ENCODE data around the gene CDC37.

DNA sequence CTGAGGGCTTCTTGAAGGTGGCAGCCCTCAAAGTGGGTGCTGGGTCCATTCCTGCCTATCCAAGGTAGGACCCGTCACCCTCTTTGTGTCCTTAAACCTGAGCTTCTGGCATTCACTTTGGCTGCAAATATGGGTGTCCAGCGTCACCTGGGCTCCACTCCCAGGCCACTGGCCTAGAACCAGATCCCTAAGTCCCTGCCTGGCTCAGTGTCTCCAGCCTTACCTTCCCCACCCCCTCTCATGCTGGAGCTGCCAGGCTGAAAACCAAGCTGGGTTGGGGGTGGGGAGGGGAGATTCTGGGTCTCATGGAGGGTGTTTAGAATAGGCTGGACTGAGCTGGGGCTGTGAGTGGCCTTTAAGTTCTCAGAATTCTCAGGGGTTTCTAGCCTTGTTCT, 29.4 kb upstream of the CDC37 start:
- TF ChIP-seq JUNB (IDR thresholded peaks at IDR 0.05) (no peak), ESRRA (IDR thresholded peaks at IDR 0.05; ENCODE audit: borderline replicate concordance, low read length) (no peak), CEBPB (IDR thresholded peaks at IDR 0.05) (no peak), POLR2A (IDR thresholded peaks at IDR 0.05; ENCODE audit: low read length) (no peak), E2F6 (IDR thresholded peaks at IDR 0.05; ENCODE audit: borderline replicate concordance, low read depth) (no peak), USF2 (IDR thresholded peaks at IDR 0.05) (no peak), CBX2 (IDR thresholded peaks at IDR 0.05; ENCODE audit: borderline replicate concordance, low read depth) (no peak), TP53 (CRISPR knock-in tag; IDR thresholded peaks at IDR 0.05) (no peak), MYC (IDR thresholded peaks at IDR 0.05; ENCODE audit: borderline replicate concordance, low read length) (no peak), JUN (IDR thresholded peaks at IDR 0.05) (no peak)
- TF ChIP-seq, protein P1, sequence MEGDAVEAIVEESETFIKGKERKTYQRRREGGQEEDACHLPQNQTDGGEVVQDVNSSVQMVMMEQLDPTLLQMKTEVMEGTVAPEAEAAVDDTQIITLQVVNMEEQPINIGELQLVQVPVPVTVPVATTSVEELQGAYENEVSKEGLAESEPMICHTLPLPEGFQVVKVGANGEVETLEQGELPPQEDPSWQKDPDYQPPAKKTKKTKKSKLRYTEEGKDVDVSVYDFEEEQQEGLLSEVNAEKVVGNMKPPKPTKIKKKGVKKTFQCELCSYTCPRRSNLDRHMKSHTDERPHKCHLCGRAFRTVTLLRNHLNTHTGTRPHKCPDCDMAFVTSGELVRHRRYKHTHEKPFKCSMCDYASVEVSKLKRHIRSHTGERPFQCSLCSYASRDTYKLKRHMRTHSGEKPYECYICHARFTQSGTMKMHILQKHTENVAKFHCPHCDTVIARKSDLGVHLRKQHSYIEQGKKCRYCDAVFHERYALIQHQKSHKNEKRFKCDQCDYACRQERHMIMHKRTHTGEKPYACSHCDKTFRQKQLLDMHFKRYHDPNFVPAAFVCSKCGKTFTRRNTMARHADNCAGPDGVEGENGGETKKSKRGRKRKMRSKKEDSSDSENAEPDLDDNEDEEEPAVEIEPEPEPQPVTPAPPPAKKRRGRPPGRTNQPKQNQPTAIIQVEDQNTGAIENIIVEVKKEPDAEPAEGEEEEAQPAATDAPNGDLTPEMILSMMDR (IDR thresholded peaks at IDR 0.05), result no peak
- TF ChIP-seq, protein P2, sequence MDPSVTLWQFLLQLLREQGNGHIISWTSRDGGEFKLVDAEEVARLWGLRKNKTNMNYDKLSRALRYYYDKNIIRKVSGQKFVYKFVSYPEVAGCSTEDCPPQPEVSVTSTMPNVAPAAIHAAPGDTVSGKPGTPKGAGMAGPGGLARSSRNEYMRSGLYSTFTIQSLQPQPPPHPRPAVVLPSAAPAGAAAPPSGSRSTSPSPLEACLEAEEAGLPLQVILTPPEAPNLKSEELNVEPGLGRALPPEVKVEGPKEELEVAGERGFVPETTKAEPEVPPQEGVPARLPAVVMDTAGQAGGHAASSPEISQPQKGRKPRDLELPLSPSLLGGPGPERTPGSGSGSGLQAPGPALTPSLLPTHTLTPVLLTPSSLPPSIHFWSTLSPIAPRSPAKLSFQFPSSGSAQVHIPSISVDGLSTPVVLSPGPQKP (IDR thresholded peaks at IDR 0.05; ENCODE audit: low read depth, low read length), result no peak
- TF ChIP-seq, protein P3, sequence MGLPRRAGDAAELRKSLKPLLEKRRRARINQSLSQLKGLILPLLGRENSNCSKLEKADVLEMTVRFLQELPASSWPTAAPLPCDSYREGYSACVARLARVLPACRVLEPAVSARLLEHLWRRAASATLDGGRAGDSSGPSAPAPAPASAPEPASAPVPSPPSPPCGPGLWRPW (IDR thresholded peaks at IDR 0.05), result no peak
